GM21619 (cell line): Measurements from ENCODE around the gene DARS2.
"Not testable (repeated sequence)": the region's sequence is repeated elsewhere in the genome, so short reads cannot be mapped to it uniquely, and the experiment has no call there.

Experiments
- ATAC-seq: cut with Tn5 transposase; IDR thresholded peaks from one replicate; pipeline ENCODE4 v1.9.1; 2021; ENCODE audit not compliant: unreplicated experiment

DARS2 gene, protein sequence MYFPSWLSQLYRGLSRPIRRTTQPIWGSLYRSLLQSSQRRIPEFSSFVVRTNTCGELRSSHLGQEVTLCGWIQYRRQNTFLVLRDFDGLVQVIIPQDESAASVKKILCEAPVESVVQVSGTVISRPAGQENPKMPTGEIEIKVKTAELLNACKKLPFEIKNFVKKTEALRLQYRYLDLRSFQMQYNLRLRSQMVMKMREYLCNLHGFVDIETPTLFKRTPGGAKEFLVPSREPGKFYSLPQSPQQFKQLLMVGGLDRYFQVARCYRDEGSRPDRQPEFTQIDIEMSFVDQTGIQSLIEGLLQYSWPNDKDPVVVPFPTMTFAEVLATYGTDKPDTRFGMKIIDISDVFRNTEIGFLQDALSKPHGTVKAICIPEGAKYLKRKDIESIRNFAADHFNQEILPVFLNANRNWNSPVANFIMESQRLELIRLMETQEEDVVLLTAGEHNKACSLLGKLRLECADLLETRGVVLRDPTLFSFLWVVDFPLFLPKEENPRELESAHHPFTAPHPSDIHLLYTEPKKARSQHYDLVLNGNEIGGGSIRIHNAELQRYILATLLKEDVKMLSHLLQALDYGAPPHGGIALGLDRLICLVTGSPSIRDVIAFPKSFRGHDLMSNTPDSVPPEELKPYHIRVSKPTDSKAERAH

DNA sequence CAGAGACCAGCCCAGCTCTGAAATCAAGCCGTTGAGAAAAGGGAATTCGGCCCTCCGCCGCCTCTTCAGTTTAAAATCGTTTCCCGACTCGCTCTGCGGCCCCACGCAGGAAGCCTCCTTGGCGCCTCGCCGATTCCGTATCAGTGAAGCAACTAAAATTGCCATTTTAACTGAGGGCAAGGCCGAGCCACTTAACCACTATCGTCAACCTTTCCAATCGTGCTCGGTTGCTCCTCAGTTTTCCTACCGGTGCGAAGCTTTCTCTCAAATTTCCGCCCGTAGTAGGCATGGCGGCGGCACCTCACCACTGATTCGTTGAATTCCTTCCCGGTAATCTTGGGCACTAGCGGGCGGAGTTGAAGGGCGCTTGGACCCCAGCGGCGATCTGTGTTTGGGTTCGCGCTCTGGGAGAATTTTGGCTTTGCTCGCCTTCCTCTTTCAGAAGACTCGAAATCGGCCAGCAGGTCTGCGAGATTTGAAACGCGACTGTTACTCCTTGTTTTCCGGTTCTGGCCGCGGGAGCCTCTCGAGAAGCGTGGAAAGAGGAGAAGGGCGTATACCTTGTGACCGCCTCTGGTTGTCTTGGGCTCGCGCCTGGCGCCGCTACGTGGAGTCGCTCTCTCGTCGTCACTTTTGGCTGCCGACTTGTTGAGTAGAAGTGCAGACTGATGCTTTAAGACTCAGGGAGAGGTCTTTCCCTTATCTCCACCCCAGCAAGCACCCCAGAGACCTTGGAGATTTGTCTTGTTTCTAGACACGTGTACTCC is at the start of gene DARS2, which contains the start of gene CENPL:
DARS2 (plus strand) TSS at position 359 of the 767 bp plus-strand sequence. CDS start 557 bp downstream, outside the sequence.
CENPL (minus strand) TSS at position 569 of the 767 bp plus-strand sequence. CDS start 13,584 bp downstream, outside the sequence.
- ATAC-seq = peak; percentile 84

DNA sequence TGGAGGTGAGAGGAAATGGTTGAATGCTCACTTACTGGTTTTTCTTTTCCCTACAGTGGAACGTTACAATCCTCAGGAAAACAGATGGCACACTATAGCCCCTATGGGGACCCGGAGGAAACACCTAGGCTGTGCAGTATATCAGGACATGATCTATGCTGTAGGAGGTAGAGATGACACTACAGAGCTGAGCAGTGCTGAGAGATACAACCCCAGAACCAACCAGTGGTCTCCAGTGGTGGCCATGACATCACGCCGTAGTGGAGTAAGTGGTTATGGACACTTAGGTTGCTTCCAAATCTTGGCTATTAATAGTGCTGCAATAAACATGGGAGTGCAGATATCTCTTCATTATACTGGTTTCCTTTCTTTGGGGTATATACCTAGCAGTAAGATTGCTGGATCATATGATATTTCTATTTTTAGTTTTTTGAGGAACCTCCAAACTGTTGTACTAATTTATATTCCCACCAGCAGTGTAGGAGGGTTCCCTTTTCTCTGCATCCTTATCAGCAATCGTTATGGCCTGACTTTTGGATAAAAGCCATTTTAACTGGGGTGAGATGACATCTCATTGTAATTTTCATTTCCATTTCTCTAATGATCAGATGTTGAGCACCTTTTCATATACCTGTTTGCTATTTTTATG is 48.8 kb upstream of the DARS2 start:
- ATAC-seq = no peak

DNA sequence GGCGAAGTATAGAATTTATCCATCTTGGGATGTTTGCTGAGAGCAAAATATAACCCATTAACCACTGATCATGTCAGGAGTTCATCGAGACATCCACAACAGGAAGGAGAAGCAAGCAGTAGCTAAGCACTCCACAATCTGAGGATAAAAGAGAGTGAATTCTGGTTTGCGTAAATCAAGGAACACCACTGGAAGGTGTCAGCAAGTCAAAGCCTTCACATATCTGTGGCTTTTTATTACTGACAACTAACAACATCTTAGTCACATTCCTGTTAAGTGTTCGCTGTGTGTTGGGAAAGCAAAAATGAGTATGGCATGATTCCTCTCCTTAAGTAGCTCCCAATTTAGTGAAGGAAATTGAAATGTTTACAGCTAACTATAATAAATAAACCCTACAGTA is 44.5 kb upstream of the DARS2 start:
- ATAC-seq = no peak

DNA sequence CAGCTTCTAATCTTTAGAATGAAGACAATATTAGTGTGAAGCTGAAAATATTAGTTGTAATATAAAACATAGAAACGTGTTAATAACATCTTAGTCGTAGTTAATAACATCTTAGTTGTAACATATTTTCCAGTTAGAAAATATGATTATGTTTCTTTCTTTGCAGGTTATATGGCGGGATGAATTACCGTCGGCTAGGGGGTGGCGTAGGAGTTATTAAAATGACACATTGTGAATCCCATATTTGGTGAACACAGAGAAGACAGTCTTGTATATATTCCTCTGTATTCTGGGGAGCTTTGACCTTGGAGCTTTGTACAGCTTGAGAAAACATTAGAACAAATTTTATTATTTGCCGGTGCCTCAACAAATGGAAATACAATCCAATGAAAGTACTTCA is 39.5 kb upstream of the DARS2 start:
- no peak for ATAC-seq

DNA sequence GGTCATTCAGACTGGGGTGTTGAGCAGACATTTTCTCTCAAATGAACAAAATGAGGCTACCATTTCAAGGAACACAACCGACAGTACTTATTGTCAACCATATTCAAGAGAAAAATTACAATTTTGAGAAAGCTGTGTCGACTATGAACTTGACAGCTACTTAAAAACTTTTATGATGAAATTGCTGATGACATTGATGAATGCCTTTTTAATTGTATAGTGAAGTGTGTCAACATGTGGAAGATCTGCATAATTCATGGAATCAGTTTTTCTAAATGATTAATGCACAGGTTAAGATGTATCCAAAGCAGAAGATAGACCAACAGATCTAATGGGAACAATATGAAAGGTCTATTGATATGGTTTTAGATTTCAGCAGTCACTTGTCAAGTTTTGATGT is 34.6 kb upstream of the DARS2 start:
- no peak for ATAC-seq

DNA sequence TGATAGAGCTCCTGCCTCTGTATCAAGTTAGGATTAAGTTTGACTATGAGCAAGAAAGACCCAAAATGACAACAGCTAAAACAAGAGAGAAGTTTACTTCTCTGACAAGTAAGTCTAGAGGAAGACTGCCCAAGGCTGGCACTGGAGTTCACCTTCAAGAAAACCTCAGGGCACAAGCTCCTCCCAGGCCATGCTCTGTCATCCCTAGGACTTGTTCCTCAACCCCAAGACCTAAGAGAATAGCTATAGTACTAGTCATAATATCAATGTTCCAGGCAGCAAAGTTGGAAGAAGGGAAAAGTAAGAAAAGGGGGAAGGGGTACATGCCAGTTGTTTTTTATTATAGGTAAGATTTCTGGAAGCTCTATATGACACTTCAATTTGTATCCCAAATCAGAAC is 26.4 kb upstream of the DARS2 start:
- no peak for ATAC-seq

DNA sequence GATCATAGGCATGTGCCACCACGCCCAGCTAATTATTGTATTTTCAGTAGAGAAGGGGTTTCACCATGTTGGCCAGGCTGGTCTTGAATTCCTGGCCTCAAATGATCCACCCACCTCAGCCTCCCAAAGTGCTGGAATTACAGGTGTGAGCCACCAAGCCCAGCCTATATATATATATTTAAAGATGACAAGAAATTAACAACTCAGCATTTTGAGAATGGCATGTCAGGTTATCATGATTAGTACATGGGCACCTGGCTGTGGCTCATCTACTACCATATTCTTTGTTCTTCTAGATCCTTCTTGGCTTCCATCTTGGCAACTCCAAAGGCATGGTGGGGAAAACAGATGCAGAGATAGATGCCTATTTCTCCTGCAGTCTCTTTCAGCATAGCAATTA is 24.5 kb upstream of the DARS2 start:
- ATAC-seq = not testable (repeated sequence)

DNA sequence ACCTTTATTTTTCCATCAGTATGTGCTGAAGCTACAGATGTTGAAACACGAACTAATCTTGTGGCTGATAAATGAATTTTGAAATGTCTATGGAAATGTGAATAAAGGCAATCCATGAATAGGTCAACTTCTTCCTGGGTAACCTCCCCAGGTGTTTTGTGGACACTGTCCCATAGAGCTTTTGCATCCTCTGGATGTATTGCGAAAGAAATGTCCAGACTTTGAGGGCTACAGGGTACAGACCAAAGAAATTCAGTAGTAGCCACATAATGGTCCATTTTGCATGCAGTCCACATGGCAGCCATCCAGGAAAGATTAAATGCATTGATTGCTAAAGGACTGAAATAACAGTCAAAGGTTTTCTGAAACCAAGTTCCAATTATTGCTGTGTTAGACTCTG is 21.5 kb upstream of the DARS2 start:
- no peak for ATAC-seq

DNA sequence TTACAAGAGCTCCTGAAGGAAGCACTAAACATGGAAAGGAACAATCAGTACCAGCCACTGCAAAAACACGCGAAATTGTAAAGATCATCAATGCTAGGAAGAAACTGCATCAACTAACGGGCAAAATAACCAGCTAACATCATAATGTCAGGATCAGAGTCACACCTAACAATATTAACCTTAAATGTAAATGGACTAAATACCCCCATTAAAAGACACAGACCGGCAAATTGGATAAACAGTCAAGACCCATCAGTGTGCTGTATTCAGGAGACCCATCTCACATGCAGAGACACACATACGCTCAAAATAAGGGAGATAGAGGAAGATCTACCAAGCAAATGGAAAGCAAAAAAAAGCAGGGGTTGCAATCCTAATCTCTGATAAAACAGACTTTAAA is 10.8 kb upstream of the DARS2 start:
- ATAC-seq = not testable (repeated sequence)

DNA sequence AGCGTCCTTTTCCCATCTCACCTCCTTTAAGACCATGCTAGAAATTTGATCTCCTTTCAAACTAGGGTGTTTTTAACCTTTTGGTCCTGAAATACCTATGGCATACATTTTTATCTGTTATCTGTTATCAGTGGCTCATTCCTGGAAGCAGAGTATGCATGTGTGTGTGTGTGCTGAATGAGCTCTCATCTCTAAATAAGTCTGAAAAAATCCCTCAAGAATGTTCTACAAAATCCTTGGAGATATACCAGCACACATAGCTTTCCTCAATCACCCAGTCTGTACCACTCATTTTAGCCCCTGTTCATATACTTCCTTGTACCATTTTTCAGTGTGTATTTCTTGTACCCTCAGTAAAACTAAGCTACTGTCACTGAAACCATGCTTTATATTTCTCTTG is 6.0 kb upstream of the DARS2 start:
- ATAC-seq = no peak

DNA sequence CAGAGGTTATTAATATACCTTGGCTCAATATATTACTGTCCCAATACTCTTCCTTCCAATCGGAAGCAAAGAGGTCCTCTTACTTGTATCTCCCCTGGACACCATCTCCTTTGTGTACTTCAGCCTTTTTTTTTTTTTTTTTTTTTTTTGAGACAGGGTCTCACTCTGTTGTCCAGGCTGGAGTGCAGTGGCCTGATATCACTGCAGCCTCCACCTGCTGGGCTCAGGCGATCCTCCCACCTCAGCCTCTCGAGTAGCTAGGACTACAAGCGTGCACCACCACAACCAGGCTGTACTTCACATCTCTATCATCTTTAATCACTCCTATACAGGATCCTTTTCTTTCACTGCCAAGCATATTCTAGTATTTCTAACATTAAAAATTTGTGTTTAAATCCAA is 2.8 kb upstream of the DARS2 start:
- ATAC-seq = no peak

DNA sequence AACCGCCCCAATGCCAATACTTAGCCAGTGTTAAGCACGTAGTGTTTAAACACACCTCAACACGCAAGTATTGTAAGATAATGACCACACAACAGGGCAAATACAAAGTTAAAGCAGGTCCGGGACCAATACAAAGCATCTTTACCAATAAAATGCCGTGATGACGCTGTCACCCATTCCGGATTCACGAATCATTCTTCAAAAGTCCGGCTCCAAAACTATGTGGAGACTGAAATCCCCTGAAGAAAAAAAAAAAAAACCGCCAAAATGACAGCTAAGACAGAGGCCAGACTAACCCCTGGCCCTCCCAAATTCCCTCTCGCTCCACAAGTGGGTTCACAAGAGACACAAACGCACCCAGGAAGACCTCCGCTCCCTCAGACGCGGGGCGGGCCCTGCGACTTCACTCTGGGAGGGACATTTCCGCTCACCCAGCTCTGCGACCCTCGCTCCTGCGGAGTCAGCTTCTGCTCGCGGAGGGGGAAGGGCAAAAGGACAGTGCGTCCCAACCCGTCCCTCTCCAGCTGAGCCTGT is 625 bp upstream of the DARS2 start:
- ATAC-seq = peak; percentile 40

DNA sequence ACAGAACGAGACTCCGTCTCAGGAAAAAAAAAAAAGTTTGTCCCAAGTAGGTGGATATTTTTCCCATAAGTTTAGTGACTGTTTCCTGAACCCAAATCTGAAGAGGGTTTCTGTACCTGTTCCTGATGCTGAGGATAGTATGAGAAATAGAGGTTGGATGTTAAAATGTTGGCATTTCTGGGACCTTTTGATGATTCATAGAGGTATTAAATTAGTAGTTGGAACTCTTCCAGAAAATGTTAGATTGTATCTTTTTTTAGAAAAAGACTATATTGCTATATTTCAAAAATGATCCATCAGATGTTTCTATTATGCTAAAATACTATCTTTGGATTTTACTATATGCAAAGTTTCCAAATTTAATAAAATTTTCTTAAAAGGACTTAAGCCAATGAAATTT is 3.1 kb downstream of the DARS2 start:
- ATAC-seq = no peak

DNA sequence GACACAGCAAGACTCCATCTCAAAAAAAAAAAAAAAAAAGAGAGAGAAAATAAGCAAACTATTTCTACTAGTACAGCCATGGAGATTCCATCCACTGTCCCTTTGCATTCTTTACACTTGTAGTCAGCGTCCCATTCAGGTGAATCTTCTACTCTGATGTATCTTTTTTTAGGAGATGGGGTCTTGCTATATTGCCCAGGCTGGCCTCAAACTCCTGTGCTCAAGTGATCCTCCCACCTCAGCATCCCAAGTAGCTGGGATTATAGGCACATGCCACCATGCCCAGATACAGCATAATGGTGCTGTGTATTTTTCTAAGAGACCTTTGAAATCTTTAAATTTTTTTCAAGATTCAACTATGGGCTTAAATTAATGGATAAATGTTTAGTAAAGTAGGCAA is 8.3 kb downstream of the DARS2 start:
- ATAC-seq = no peak

DNA sequence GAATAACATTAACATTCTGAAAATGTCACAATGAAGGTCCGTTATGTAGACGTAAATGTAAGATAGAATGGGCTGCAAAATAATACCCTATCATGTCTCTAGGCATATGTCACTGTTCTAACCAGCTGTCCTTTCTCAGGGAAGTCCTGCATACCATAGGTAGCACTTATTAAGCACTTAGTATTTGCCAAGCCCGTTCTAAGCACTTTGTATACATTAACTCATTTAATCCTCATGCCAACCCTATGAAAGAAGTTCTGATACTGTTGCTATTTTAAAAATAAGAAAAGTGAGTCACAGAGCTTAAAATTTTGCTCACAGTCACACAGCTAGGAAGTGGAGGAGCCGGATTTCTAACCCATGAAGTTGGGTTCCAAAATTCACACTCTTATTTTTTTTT is 27.6 kb downstream of the DARS2 start:
- ATAC-seq = no peak

DNA sequence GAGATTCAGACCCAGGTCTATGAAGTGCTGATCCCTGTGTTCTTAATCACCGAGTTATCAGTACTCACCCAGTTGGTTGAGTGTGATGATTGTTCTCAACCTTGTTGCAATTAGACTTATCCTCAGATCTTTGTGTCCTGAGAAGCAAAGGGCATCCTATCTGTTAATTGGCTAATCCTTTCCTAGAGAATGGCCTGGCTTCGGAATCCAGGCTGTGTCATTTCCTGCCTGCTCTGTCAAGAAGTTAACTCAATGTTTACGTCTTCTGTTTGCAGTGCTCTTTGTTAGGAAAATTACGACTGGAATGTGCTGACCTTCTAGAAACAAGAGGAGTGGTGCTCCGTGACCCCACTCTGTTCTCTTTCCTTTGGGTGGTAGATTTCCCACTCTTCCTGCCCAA is 28.6 kb downstream of the DARS2 start:
- no peak for ATAC-seq

DNA sequence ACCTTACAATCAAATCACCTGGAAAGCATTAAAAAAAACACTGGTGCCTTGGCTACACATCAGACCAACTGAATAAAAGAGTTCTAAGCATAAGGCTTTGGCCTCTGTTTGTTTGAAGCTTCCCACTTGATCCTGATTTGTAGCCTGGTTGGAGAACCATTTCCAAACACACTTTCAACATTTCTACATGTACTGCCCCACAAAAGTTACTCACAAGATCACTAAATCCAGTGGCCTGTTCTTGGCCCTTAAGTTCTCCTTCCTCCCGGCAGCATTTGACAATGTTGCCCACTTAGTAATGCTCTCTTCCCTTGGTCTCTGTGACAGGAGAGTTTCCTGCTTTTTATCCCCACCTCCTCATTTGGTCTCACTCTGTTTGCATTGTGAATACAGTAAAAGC is 31.5 kb downstream of the DARS2 start:
- no peak for ATAC-seq

DNA sequence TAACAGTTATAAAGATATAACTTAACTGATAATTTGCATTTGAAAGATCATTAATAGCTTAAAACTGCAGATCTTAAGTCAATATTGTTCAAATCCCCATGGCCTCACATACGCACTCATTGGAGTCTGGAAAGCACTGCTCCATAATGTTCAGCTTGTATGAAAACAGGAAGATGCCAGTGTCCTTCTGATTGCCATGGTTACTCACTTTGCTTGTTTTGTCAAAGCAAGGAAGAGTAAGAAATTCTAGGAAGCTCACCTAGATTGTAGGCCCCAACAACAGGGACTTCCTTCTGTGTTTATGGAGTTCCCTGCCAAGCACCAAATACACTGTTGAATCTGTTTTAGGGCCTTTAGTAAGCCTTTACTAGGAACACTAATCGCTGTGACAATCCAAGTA is 32.4 kb downstream of the DARS2 start:
- no peak for ATAC-seq

DNA sequence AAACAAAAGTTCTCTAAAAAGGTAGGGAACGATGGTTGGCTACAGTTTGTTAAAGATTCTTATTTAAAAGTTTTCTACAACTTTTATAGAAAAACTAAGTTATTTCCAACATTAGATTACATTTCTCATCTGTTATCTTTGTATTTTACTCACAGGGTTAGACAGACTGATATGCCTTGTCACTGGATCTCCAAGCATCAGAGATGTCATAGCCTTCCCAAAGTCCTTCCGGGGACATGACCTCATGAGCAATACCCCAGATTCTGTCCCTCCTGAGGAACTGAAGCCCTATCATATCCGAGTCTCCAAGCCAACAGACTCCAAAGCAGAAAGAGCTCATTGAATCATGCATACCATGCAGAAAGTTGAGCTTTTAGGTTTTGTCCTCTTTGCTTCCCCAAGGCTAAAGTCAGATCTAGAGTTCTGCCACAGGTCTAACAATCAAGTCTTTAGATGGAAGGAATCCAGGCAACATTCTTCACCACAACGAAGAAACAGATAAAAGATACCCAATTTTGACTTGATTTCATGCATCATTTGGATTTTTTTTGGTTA is 33.0 kb downstream of the DARS2 start:
- no peak for ATAC-seq

DNA sequence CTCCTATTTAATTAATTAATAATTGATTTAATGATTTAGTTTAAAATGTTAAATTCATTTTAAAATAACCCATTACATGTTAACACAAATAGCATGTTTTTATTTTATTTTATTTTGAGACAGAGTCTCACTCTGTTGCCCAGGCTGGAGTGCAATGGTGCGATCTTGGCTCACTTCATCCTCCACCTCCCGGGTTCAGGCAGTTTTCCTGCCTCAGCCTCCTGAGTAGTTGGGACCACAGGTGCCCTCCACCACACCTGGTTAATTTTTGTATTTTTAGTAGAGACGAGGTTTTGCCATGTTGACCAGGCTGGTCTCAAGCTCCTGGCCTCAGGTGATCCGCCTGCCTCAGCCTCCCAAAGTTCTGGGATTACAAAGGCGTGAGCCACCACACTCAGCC is 35.1 kb downstream of the DARS2 start:
- not testable (repeated sequence) for ATAC-seq

DNA sequence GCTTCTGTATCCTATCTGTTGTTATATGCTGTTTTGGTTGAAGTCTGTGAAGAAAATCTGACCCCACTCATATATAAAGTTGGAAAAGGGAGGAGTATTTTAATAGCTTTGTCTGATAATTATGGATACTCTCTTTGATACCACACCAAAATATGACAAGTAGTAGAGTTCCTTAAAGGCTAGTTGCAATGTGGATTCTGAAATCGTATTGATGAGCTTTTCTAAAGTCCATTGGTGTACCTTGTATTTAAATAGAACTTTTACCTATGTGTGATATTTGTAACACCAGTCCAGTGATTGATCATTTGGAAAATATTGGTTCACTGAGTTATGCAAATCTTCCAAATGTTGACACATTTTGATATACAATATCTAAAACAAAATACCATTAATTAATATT is 35.6 kb downstream of the DARS2 start:
- no peak for ATAC-seq
